ENCODE data around the gene TPRG1L.
"Not testable (repeated sequence)": the region's sequence is repeated elsewhere in the genome, so short reads cannot be mapped to it uniquely, and the experiment has no call there.

Gene TPRG1L

GRCh38 chr1:3624200-3625136 is at the start of gene TPRG1L:
Gene TPRG1L, plus strand, starts transcription at chr1:3625015. Its CDS starts 58 bp downstream, at chr1:3625073.
- peak; percentile 96 for DNase-seq (ENCODE audit: low read depth)

GRCh38 chr1:3575515-3575914 is 49.3 kb upstream of the TPRG1L start:
- not testable (repeated sequence) for DNase-seq (ENCODE audit: low read depth)

DNA sequence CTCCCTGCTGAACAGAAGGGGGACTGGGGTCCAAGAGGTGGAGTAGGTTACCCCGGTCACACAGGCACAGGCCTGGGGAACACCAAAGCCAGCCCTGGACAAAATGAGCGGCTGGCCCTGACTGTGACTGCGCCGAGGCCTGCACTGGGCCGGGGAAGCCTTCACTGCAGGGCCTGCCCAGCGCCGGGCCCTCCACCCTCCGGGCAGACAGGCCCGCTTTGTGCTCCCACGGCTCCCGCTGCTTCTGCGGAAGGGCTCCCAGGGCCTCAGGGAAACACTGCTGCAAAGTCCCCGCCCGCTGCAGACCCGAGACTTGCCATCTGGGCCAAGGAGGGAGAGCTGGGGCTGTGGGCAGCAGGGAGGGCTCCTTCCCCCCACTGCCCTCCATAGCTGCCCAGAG is 48.8 kb upstream of the TPRG1L start:
- no peak for DNase-seq (ENCODE audit: low read depth)

GRCh38 chr1:3577300-3577699 is 47.5 kb upstream of the TPRG1L start:
- no peak for DNase-seq (ENCODE audit: low read depth)

DNA sequence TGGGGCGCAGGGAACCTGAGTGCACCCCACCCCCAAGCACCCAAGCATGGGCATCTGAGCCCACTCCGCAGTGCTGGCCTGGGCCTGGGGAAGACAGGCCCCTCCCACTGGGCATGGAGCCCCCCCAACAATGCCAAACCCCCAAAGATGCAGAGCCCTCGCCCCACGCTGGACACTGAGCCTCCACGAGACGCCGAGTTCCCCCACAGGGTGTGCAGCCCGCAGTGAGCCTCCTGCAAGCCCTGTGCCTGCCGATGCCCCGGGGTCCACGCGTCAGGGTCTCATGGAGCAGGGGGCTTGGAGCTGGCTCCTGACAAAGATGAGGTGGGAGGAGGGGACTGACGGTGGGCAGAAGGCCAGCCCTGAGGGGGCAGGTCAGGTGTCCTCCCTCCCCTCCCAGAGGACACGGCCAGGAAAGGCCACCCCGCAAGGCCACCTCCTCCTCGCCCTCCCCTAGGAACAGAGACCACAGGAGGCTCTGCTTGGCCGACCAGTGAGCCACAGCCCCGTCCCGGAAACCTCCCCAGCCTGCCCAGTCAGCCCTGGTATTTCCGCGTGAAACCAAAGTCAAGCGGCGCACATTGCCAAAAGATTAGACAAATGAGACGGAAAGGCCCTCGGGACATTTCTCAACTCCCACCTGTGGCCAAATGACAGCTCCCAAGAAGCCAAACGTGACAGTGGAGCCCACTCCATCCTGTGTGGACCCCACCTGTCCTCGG is 46.9 kb upstream of the TPRG1L start:
- no peak for DNase-seq (ENCODE audit: low read depth)

DNA sequence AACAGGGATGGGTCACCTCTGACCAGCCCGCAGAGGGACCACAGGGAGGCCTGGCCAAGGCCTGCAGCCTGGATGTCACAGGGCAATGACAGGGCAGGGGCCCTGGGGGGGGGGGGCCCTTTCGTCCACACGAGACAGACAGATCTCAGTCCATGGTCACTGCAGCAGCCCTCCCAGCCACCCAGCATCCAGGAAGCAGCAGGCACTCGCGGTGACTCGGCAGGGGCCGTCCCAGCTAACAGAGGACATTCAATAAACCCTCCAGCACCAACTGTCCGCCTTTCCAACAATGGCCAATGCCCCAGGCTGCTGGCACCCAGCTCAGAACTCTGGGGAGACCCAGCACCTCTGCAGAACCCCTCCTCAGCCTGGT is 46.4 kb upstream of the TPRG1L start:
- DNase-seq (ENCODE audit: low read depth), result no peak

DNA sequence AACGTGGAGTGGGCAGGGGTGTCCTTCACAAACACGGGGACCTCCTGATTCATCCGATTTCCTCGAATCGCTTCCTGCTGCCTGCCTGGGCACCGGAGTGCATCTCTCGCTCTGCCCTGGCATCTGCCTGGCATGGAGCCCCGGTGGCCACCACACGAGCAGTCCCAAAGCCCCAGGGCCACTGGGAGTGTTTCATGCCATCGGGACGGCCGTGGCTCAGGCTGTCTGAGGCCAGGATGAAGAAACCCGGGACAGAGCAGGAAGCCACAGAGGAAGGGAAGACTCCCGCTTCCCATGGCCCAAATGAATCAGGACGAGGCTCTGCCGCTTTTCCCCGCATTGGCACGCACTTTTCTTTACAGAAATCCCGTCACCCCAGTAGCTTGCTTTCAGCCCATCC is 45.9 kb upstream of the TPRG1L start:
- DNase-seq (ENCODE audit: low read depth), result no peak

DNA sequence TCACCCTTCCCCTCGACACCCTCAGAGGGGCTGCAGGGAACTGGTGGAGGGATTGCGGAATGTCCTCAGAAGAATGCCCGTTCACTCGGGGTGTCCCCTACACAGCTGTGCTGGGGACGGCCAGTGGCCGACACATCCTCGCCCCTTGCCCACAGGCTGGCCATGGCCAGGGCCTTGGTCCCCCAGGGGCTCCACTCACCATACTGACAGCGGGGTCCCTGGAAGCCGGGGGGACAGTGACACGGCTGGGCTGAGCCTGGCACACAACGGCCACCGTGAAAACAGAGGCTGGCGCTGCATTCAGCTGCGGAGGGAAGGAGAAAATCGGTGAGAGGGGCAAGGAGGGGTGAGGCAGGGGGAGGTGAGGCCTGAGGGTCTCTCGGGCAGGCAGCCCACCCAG is 45.2 kb upstream of the TPRG1L start:
- no peak for DNase-seq (ENCODE audit: low read depth)

- no peak for DNase-seq (ENCODE audit: low read depth)
Observed at GRCh38 chr1:3580231-3580630, 44.6 kb upstream of the TPRG1L start.

GRCh38 chr1:3581296-3582036 is 43.3 kb upstream of the TPRG1L start:
- DNase-seq (ENCODE audit: low read depth), result no peak

DNA sequence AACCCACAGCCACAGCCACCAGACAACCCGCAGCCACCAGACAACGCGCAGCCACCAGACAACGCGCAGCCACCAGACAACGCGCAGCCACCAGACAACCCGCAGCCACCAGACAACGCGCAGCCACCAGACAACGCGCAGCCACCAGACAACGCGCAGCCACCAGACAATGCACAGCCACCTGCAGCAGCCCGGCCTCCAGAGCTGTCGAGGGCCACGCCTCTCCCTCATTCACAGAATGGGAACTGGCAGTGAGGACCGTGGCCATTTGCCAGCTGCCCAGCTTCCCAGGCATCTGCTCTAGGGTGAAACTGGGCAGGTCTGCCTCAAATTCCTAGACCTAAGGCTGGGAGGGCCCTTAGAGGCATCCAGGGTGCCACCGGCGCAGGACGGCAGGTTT is 41.1 kb upstream of the TPRG1L start:
- not testable (repeated sequence) for DNase-seq (ENCODE audit: low read depth)

DNA sequence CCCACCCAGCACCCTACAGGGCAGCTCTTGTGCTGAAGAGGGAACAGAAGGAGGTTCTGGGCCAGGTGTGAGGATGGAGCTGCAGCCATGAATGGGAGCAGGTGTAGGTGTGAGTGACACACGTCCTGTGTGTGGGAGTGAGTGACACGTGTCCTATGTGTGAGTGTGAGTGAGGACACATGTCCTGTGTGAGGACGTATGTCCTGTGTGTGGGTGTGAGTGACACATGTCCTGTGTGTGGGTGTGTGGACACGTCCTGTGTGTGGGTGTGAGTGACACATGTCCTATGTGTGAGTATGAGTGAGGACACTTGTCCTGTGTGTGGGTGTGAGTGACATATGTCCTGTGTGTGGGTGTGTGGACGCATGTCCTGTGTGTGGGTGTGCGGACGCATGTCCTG is 39.9 kb upstream of the TPRG1L start:
- DNase-seq (ENCODE audit: low read depth), result no peak

DNA sequence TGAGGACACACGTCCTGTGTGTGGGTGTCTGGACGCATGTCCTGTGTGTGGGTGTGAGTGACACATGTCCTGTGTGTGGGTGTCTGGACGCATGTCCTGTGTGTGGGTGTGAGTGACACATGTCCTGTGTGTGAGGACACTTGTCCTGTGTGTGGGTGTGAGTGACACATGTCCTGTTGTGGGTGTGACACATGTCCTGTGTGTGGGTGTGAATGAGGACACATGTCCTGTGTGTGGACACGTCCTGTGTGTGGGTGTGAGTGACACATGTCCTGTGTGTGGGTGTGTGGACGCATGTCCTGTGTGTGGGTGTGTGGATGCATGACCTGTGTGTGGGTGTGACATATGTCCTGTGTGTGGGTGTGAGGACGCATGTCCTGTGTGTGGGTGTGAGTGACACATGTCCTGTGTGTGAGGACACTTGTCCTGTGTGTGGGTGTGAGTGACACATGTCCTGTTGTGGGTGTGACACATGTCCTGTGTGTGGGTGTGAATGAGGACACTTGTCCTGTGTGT is 39.4 kb upstream of the TPRG1L start:
- not testable (repeated sequence) for DNase-seq (ENCODE audit: low read depth)

DNA sequence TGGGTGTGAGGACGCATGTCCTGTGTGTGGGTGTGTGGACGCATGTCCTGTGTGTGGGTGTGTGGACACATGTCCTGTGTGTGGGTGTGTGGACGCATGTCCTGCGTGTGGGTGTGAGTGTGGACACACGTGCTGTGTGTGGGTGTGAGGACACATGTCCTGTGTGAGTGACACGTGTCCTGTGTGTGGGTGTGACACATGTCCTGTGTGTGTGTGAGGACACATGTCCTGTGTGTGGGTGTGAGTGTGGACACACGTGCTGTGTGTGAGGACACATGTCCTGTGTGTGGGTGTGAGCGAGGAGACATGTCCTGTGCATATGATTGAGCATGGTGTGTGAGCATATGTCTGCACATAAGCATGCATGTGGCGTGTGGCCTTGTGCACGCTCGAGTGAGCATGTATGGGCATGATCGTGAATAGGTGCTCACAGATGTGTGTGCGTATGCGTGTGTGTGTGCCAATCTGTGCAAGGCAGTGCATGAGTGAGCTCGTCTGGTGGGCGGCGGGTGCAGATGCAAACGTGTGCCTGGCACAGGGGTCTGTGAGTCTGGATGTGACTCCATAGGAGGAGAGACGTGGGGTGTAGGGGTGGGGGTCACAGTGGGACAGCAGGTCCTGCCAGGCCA is 38.8 kb upstream of the TPRG1L start:
- no peak for DNase-seq (ENCODE audit: low read depth)

- no peak for DNase-seq (ENCODE audit: low read depth)
Observed at GRCh38 chr1:3586986-3587759, 37.6 kb upstream of the TPRG1L start.

DNA sequence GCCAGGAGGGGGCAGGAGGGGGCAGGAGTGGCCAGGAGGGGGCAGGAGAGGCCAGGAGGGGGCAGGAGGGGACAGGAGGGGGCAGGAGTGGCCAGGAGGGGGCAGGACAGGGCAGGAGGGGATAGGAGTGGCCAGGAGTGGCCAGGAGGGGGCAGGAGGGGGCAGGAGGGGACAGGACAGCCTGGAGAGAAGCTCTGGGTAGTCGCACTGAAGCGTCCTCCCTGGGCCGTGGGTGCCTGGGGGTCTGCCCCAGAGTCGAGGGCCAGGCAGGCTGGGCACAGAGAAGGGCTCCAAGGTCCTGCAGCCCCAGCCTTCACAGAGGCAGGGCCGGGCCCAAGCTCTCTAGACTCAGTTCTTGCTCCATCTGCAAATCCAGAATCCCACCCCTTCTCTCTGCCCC is 36.4 kb upstream of the TPRG1L start:
- no peak for DNase-seq (ENCODE audit: low read depth)

DNA sequence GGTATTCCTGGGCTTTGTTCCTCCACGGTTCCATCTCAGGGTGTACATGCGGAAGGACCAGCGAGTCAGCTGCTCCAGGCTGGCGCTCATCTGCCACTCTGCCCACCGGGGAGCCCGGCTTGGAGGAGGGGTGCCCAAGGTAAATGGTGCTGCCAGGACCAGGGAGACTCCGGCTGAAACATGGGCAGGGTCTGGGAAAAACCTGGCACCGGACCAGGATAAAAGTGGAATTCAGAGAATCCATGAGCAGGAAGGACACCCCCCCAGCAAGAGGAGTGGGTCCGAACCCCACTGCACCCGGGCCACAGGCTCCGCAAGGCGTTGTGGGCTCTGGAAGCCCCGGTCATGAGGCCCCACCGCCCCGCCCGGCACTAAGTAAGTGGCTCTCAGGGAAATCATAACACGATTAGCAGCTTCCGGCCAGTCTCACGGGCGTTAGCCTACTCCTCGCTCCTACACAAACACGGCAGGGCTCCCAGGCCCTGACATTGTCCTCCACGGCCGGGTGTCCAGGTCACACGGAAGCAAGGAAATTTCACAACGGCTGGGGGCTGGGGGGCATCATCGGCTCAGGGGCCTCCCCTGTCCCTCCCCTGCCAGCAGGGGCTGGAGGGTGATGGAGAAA is 34.6 kb upstream of the TPRG1L start:
- no peak for DNase-seq (ENCODE audit: low read depth)

- no peak for DNase-seq (ENCODE audit: low read depth)
Observed at GRCh38 chr1:3590951-3591865, 33.6 kb upstream of the TPRG1L start.

DNA sequence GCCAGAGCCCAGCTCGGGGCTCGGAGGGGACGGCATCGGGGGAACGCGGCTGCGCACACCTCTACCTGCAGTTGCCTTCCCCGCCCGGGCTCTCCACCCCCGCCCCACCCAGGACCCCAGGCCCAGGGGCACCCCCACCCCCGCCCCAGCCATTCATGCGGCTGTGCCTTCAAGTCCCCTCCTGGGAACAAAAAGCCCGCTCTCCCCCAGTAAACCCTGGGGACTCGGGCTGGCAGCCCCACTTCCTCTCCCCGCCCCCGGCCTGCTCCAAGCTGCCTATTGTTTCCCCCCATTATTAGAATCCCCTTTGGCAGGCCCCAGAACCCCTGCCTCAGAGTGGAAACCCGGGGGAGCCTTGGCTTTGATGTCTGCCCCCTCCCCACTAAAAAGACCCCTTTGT is 31.5 kb upstream of the TPRG1L start:
- no peak for DNase-seq (ENCODE audit: low read depth)

- DNase-seq (ENCODE audit: low read depth), result no peak
Observed at GRCh38 chr1:3593745-3594144, 31.1 kb upstream of the TPRG1L start.

Data from CMK (cell line).